ENCODE results near the gene MAG. TPM values are rescaled to one million over a fixed set of nuclear protein-coding genes. Genes with fewer than 3 reads are reported as not detected.
A peak's percentile ranks its signal among the peaks of the same experiment; 100 is the strongest.

MAG gene
- total RNA-seq, 1 donor, result not detected

DNA sequence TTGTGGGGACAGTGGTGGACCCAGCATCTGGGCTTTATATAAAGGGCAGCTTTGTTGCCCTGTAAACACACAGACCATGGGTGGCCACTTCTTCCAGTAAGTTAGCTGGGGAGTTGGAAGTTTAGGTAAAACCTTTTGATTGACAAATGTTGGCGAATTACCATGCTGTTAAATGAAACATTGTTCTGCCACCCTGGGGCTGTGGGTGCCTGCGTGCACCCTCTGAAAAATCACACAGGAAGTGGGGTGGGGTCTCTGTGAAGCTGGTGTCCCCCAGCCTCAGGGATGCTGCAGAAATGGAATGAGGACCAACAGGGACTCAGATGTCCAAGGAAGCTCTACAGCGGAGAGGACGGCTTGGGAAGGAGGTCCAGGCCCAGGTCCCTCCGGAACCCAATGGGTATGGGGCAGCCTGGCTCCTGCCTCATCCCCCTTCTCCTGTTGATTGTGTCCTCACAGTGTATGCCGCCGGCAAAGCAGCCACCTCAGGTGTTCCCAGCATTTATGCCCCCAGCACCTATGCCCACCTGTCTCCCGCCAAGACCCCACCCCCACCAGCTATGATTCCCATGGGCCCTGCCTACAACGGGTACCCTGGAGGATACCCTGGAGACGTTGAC lies 26.0 kb upstream of the MAG start:
- TF ChIP-seq, protein P1, sequence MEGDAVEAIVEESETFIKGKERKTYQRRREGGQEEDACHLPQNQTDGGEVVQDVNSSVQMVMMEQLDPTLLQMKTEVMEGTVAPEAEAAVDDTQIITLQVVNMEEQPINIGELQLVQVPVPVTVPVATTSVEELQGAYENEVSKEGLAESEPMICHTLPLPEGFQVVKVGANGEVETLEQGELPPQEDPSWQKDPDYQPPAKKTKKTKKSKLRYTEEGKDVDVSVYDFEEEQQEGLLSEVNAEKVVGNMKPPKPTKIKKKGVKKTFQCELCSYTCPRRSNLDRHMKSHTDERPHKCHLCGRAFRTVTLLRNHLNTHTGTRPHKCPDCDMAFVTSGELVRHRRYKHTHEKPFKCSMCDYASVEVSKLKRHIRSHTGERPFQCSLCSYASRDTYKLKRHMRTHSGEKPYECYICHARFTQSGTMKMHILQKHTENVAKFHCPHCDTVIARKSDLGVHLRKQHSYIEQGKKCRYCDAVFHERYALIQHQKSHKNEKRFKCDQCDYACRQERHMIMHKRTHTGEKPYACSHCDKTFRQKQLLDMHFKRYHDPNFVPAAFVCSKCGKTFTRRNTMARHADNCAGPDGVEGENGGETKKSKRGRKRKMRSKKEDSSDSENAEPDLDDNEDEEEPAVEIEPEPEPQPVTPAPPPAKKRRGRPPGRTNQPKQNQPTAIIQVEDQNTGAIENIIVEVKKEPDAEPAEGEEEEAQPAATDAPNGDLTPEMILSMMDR (IDR thresholded peaks at IDR 0.05; ENCODE audit: insufficient read depth, low read depth, low read length), result no peak
- H3K4me3 ChIP-seq (ENCODE audit: low read depth, low read length), result no peak overlapping the region
- no peak for DNase-seq (ENCODE audit: low read depth)

DNA sequence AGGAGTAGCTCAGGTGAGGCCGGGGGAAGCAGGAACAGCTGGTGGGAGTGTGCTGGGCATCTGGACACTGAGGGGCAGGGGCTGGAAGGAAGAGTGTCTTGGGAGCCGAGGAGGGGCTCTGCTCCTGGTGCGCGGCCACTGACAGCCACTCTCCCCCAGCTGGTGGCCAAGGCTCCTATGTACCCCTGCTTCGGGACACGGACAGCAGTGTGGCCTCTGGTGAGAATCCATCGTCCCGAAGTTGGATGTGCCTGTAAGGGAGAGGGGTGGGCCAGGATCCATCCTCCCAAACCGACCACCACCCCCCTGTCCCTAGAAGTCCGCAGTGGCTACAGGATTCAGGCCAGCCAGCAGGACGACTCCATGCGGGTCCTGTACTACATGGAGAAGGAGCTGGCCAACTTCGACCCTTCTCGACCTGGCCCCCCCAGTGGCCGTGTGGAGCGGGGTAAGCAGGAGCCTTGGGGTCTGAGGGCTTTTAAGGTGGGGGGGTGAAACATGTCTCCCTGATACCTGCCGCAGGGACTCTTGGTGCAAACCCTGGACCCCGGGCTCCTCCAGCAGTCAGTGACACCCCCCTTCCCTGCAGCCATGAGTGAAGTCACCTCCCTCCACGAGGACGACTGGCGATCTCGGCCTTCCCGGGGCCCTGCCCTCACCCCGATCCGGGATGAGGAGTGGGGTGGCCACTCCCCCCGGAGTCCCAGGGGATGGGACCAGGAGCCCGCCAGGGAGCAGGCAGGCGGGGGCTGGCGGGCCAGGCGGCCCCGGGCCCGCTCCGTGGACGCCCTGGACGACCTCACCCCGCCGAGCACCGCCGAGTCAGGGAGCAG lies 25.2 kb upstream of the MAG start:
- no peak for DNase-seq (ENCODE audit: low read depth)
- TF ChIP-seq, protein P1 (IDR thresholded peaks at IDR 0.05; ENCODE audit: insufficient read depth, low read depth, low read length), result no peak
- peak overlapping the region; percentile 71 for H3K4me3 ChIP-seq (ENCODE audit: low read depth, low read length)

DNA sequence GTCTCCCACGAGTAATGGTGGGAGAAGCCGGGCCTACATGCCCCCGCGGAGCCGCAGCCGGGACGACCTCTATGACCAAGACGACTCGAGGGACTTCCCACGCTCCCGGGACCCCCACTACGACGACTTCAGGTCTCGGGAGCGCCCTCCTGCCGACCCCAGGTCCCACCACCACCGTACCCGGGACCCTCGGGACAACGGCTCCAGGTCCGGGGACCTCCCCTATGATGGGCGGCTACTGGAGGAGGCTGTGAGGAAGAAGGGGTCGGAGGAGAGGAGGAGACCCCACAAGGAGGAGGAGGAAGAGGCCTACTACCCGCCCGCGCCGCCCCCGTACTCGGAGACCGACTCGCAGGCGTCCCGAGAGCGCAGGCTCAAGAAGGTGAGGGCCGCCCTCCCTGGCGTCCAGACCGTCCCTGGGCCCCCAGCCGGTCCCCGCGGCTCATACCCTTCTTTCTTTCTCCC lies 24.6 kb upstream of the MAG start:
- H3K4me3 ChIP-seq (ENCODE audit: low read depth, low read length), result peak overlapping the region; percentile 71
- DNase-seq (ENCODE audit: low read depth), result peak; percentile 32

DNA sequence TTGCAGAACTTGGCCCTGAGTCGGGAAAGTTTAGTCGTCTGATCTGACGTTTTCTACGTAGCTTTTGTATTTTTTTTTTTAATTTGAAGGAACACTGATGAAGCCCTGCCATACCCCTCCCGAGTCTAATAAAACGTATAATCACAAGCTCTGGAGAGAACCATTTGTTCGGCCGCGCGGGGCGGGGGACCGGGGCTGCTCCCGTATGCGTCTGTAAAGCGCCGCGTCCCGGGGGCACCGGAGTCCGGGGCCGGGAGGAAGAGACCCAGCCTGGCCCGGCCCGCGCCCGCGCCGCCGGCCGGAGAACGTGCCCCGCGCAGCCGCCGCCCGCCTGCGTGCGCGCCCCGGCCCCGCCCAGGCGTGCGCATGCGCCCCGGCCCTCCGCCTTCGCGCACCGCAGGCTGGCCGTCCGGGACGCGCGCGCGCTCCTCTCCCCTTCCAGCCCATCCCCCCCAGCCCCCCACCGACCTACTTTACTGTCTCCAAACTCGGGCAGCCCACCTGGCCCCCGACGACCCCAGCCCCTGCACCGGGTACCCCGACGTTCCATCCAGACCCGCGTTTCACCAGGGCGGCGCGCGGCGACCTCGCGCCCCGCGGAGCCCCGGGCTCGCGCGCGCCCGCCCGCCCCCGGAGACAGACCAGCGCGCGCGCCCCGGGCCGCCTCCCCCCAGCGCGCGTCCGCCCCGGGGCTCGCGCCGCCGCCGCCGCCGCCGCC lies 24.0 kb upstream of the MAG start:
- peak; percentile 65 for DNase-seq (ENCODE audit: low read depth)
- H3K4me3 ChIP-seq (ENCODE audit: low read depth, low read length), result peak overlapping the region; percentile 71
- TF ChIP-seq, protein P1 (IDR thresholded peaks at IDR 0.05; ENCODE audit: insufficient read depth, low read depth, low read length), result no peak

More for the DNA sequence above, 24.6 kb upstream of the MAG start:
- TF ChIP-seq, protein P1 (IDR thresholded peaks at IDR 0.05; ENCODE audit: insufficient read depth, low read depth, low read length), result no peak

DNA sequence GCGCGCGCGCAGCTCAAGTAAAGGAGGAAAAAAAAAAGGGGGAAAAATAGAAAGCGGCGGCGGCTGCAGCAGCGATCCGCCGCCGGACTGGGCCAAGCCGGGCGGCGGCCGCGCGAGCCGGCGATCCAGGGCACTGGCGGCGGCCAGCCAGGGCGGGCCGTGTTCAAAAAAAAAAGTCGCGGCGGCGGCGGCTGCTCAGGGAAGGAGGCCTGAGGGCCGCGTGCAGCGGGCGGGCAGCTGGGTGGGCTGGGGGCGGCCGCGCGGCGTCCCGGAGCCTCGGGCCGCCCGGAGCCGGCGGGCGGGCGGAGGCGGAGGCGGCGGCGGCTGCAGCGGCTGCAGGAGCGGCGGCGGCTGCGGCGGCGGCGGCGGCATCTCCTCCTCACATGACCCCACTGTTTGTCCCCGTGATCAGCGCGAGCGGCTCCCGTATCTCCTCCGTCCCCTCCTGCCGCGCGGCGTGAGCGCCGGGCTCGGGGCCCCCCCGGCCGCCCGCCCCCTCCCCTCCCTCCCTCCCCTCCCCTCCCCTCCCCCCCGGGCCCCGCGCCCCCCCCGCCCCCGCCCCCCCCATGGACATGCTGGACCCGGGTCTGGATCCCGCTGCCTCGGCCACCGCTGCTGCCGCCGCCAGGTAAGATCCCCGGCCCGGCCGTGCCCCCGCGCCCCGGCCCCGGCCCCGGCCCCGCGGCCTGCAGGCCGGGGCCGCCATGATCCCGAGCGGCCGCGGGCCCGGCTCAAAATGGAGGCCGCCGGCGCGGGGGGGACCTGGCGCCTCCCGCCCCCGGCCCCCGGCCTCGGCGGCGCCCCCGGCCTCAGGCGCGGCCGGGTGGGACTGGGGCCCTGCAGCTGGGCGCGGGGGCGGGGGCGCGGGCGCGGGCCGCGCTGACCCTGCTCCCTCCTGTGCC lies 23.2 kb upstream of the MAG start, which contains the start of gene USF2:
Gene USF2, plus strand, starts transcription at position 427 of the 902 bp plus-strand sequence. Its CDS starts 140 bp downstream, at position 567.
- TF ChIP-seq, protein P1 (IDR thresholded peaks at IDR 0.05; ENCODE audit: insufficient read depth, low read depth, low read length), result no peak
- peak; percentile 78 for DNase-seq (ENCODE audit: low read depth)
- peak within 1 kb of the TSS; percentile 71 for H3K4me3 ChIP-seq (ENCODE audit: low read depth, low read length)

All from fibroblast of villous mesenchyme (primary cell).